Activated T-helper 1 cell treated with anti-CD3 and anti-CD28 coated beads, Interleukin-2, amount 50 U/mL, for 16 hours (primary cell): Measurements from ENCODE around the gene NFYA.

Experiments
- DNase-seq, 2 donors: peaks; one replicate each; pipeline ENCODE4 v3.0.0-alpha.2; 2020; ENCODE audit warnings: low read depth in 1 of 2, low spot score in 1 of 2

NFYA gene

DNA sequence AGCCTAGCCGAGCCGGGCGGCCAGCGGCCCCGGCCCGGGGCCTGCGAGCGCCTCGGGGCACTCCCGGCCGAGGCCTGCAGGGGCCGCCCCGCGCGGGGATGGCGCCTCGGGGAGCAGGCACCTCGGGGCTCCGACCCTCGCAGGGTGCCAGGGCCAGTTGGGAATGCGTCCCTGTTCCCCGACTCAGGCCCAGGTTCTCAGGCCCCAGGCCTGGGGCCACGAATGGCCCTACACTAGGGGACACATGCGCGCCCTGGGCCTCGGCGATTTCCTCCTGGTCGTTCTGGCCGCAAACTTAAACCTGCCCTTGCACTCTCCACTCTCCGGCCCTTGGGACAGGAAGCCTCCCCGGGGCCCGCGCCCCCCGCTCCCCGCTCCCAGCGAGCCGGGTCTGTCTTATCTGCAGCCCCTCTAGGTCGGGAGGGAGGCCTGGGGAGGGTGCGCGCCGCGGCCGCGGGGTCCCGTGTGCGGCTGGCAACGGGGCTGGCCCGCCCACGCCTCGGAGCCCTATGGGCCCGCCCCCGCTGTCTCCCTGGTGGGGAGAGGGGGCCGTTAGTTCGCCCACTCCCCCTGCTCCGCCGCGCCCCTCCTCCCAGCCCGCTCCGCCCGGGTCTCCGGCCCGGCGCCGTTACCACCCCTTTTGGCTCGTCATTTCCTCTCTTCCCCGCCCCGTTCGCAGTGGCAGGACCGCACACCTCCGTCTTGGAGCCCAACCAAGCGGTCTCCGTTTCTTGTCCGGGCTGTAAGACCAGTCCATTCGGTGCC, 611 bp downstream of the NFYA start:
- peak; percentile 62 to 70 for DNase-seq

DNA sequence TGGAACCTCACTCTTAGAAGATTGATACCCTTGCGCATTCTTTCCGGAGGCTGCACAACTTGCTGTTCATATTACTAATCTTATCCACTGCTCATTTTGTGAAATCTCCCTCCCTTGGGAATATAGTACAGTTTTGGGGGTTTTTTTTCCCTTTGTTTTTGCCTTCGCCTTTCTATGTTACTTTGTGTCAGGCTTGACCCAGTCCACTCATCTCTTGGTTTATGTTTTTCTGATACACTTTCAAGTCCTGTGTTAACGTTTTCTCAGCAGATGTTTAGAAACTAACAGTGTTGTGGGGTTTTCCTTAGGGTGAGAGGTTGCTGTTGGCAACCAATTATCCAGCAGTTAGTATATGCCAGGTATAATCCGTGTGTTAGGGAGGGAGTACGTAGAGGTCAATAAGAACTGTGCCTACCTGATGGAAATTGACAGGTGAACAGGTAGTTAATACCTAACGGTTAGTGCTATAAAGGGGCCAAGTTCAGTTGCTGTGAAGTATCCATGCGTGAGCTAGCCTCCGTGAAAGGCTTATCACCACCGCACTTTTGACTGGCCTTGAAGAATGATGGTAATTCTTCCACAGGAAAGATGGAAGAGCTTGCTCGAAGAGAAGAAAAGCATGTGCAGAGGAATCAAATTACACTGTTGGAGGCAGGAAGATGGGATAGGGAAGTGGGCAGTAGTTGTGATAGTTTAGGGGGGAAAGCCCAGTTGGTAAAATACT, 1.4 kb downstream of the NFYA start:
- no peak for DNase-seq

DNA sequence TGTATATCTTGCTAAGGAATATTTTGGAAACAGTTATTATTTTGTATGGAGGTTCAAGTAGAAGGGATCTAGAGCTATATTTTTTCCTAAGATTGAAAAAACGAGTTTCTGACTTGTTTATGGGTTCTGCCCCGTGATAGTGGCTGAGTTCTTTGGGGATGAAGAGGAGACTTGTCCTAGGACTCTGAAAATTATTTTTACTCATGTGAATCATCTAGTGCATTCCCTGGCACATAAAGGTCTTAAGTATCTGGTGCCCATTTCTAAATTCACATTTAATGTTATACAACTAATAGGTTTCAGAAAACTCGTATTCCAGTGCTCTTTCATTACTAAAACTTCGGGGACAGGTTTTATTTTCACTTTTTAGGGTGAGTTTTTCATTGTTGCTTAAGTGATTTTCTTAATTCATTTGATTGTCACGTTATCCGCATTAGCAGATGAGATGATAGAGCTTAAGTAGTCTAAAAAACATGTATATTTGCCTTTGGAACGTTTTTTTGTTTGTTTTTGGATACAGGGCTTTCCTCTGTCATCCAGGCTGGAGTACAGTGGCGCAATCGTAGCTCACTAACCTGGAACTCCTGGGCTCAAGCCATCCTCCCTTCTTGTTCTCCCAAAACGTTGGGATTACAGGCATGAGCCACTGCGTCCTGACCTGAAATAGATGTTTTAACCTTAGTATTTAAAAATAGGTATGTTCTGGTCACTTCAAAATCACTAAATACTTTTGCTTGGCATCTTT, 2.1 kb downstream of the NFYA start:
- no peak for DNase-seq

DNA sequence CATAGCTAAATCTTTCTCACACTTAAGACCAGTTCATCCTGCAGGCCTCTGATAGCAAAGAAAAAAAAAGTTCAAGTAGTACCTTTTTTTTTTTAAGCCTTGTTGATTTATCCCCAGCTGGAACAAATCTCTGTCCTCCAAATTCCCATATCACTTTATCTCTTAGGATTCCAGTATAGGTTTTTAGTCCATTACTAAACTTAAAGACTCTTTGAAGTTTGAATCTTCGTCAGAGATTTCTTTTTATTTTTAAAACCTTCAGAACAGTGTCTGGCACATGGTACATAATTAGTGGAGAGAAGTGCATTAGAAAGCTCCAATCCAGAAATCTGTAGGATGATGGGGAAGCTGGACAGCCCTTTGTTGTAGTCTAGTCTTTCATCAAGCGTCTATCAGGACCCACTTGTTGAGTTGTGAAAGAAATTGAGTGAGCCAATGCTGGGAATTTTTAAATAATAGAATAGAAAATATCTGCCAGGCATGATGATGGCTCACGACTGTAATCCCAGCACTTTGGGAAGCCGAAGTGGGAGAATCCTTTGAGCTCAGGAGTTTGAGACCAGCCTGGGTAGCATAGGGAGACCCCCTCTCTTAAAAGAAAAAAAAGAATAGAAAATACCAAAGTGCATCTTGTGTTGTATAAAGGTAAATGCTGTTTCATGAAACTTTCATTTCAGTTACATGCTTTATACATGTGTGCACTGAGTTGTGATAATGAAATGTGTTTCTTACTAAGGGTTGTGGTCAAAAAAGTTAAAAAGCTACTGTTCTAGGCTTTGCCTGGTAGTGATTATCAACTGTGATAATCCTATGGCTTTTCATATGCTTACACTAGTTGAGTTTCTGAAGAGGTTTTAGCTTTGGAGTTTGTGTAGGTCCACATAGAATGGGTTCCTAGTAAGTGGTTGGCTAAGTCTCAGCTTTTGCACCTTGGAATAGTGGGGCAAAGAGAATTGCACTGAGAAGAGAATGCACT, 3.2 kb downstream of the NFYA start:
- DNase-seq = no peak

DNA sequence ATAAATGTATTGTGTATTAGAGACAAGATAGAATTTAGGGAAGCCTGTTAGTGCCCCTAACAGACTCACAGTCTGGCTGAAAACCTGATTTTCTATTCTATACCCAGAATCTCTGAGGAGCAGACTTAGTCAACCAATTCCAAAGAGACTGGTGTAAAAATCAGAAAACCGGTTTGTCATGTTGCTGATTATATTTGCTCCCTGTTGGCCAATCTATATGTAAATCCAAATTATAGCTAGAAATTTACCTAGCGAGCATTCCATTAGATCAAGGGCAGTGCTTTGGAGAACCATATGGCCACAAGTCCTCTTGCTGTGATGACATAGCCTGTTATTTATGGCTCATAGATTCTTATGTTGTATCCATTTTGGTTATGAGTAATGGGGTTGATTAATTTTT, 4.8 kb downstream of the NFYA start:
- DNase-seq = no peak

DNA sequence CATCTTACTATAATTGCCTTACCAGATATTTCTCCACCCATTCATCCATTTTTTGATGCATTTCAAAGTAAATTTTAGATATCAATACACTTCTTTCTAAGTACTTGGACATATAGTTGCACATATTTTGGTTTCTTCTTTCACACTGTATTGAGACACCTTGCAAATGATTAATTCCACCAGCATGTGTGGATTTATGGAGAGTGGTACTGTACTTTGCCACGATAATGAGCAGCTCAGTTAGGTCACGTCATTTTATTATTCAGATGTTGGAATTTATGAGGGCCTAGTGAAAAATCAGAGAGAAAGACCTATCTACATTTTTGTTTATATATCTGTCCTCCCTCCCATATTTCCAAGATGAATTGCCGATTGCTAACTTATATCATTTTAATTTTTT, 5.3 kb downstream of the NFYA start:
- no peak for DNase-seq

DNA sequence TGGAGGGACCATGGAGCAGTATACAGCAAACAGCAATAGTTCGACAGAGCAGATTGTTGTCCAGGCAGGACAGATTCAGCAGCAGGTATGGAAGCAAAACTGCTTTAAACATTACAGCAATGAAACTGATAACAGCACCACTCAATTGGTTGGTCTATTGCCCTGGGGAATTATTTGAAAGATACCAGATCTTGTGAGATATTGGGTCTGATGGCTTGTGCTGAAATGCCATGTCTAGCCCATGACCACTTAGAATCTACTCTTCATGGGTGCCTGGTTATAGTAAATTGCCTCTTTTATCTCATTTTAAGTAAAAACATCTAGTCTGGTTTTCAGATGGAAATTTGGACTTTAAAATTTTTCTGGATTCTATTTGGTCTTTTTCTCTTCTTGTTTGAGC, 6.3 kb downstream of the NFYA start:
- DNase-seq = no peak

DNA sequence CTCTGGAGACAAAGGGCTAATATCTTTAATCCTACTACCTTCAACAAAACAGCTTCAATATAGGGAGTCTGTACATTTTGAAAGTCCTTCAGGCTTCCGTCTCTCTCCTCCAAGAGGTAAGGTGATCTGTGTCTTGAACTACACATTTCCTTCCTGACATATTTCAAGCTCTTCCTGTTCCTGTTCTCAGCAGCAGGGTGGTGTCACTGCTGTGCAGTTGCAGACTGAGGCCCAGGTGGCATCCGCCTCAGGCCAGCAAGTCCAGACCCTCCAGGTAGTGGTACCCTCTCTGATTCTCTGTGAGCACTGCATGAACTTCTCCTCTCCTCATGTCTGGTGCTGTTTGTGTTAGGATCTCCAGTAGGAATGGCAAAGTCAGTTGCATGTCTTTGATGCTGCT, 7.8 kb downstream of the NFYA start:
- no peak for DNase-seq

DNA sequence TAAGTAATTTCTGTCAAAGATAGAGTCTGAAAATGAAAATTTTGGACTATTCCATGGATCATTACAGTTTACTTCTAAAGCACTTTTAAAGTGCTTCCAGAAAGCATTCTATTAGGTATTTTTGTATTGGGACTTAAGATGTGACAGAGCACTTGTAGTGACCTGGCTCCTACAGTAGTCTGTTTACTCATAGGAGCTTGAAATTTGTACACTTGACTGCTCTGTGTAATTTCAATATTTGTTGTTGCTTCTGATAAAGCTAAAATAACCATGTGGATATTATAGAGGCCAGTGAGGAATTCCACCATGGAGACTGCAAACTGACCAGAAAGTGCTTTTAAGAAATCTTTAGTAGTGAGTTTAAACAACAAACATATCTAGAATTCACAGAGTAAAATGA, 10.3 kb downstream of the NFYA start:
- DNase-seq = no peak

DNA sequence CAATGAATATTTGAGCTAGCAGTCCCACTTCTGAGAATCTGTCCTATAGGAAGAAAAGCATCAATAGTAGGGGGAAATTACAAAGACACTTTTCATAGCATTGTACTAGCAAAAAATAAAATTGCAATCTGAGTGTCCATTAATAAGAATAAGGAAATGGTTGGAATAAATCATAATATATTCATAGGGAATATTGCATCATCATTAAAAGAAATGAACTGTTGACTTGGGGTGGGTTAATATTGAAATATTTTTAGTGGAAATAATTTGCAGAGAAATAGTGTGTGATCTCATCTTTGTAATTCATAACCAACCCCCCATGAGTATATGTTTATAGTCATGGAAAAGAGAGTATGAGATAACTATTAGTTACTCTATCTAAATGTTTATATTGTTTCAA, 12.4 kb downstream of the NFYA start:
- DNase-seq = no peak

DNA sequence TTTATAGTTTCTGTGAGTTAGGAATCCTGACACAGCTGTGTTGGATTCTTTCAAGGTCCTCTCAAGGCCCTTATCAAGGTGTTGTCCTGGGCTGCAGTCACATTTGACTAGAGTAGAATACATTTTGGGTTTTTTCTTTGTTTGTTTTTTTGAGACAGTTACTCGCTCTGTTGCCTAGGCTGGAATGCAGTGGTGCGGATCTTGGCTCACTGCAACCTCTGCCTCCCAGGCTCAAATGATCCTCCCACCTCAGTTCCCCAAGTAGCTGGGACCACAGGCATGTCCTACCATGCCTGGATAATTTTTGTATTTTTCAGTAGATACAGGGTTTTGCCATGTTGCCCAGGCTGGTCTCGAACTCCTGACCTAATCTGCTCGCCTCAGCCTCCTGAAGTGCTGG, 15.7 kb downstream of the NFYA start:
- DNase-seq = no peak

DNA sequence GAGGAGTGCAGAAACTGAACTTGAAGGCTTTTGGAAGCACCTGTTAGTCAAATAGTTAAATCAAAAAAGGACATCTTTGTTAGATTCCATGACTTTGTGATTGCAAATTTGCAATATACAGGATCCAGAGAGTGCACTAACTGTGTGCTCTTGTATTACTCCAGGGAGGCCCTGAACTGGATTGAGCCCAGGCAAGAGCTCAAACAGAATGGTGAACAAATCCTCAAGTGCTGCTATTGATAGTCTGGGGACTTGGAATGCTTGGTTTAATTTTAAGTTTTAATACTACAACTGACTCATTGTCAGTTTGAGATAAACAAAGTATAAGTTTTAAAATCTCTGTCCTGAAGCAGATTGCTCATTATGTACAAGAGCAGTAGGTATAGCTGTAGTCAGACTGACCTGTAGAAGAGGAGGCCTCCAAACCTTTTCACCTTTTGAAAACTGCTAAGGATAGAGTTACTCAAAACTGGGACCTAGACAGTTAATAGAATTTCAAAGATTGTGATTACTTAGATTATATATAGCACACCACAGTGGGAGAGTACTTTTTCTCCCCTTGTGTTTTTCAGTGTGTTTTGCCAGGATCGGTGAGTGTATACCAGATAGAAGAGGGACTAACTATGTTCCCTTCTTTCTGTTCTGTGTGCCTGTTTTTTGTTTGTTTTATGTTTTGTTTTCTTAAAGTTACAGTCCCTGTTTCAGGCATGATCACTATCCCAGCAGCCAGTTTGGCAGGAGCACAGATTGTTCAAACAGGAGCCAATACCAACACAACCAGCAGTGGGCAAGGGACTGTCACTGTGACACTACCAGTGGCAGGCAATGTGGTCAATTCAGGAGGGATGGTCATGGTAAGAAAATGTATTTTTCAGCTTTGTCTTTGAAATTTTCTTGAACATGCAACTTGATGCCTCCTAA, 18.3 kb downstream of the NFYA start:
- DNase-seq = no peak

DNA sequence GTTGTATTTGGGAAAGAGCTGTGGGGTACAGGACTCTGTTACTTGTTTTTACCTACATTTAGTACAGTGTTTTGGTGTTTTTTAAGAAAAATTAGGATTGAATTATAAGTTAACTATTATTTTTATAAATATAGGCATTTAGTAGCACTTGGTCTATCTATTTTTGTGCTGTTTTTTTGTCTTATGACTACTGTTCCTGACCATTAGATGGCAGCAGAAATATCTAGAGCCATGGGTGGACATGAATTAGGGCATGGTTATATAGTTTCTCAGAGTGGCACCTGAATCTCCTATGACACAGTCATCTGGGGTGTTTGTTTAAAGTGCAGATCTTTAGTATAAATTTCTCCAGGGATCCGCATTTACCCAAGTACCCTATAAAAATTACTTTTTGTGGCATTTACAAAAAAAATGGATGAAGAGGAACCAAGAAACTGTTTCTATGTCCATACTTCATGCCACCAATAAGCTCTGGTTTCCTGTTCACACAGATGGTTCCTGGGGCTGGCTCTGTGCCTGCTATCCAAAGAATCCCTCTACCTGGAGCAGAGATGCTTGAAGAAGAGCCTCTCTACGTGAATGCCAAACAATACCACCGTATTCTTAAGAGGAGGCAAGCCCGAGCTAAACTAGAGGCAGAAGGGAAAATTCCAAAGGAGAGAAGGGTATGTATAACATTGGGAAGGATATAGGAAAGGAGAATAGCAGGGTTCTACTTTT, 19.8 kb downstream of the NFYA start:
- DNase-seq = no peak

DNA sequence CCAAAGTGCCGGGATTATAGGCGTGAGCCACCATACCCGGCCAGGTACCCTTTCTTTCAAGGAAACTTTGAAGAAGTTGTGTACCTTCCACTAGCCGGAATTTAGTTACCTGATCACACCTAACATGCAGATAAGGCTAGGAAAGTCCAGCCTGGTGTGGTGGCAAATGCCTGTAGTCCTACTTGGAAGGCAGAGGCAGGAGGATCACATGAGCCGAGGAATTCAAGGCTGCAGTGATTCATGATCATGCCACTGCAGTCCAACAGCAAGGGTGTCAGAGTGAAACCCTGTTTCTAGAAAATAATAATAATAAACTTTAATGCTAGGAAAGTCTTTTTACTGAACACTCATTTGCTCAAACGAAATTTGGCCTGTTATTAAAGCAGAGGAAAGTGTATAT, 21.0 kb downstream of the NFYA start:
- DNase-seq = no peak

DNA sequence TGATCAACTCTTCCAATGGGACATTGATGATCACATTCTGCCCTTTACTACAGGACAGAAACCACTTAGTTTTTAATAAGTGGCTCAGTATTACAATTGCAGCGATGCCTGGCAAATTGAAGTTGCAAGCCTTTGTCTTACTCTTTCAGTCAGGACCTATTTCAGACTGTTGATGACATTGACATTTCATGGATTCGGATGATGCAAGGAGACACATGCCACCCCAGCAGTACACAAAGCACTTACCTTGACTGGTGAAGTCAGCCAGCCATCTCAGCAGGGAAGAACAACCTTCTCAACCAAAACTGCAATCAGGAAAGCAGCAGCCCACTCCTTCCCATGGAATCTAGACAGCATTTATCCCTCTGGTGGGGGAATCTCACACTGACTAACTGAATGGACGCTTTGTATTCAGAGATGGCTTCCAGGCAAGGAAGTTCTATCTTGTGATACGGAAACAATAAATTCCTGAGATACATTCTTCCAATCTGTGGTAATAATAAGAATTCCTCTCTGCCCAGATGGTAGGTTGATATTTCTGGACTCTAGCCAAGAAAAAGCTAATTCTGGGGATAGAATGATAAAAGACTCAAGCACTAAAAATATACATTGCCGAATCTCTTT, 24.8 kb downstream of the NFYA start:
- DNase-seq = no peak

DNA sequence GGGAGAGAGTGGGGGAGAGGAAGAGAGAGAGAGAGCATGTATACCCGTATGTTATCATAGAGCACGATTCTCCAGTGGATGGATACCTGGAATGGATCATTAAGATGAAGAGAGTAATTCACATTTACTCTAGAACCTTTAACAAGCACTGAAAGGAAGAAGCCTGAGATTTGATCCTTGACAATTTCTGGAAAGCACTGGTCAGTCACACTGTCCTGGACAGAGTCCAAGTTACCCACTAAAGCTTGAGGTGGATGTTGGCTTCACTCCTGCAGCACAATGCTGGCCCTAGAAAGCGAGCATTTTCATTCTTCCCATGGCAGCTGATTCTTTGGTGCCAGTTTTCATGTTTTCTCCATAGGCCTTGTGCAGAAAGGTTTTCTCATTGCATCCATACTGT, 25.6 kb downstream of the NFYA start:
- no peak for DNase-seq

DNA sequence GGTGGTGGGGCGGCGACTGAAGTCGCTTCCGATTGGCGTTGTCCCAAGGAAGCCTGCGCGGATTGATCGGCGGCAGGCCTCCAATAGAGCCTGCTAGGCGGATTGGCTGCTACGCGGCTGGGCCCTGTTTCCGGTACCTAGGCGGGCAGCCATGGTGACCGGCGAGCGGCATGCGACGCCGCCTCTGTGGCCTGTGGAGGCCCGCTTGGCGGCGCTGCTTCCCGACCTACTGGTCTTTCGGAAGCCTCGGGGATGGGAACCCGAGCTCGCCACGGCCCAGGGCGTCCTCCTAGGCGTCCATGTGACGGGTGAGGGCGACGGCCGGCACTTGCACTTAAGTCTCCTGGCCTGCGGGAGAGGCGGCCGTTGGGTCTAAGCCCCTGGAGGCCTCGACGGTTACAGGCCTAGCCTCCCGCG, 28.1 kb downstream of the NFYA start:
- peak in 1 of 2 donors; percentile 4 for DNase-seq

DNA sequence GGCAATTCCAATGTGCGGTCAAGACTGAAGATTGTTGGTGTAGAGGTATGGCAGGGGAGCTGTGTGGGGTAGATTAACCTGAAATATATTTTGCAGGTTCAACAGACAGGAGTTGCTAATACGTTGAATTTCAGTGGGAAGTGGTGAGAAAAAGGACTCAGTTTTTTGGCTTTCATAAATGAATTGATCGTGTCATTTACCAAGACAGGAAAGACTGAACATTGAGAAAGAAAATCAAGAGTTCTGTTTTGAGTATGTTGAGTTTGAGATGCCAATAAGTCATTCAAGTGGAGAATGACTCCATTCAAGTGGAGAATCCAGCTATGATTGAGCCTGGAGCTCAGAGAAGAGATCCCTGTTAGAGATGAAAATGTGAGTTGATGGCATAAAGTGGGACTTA, 31.1 kb downstream of the NFYA start:
- no peak for DNase-seq

DNA sequence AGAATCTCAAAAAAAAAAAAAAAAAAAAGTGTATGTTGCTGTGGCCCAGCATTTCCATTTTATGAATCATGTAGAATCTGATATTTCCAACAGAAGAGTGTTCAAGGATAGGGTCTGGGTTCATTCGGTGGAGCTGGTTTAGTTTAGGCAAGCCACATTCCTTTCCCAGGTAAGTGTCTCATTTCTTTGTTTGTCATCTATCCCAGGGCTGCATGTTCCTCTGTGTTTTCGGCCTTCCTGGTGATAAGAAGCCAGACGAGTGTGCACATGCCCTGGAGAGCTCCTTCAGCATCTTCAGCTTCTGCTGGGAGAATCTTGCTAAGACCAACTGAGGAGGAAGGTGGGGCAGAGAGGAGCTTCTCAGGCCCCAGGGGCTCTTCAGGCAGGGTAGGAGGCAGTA, 38.2 kb downstream of the NFYA start:
- DNase-seq = no peak
